GM23248 (cell line): Measurements from ENCODE around the gene CALD1.

Experiments
- EZH2 ChIP-seq: fragments of 200-600 bp; sonication (generic); IDR thresholded peaks from 2 replicates; pipeline ENCODE4 v1.6.1; 2018; ENCODE audit warnings: antibody characterized with exemption, mild to moderate bottlenecking; ENCODE audit not compliant: insufficient read depth, poor library complexity, severe bottlenecking
- EZH2phosphoT487 ChIP-seq: fragments of 200-600 bp; sonication (generic); IDR thresholded peaks from 2 replicates; pipeline ENCODE4 v1.6.1; 2018; ENCODE audit warnings: antibody characterized with exemption, moderate library complexity, mild to moderate bottlenecking, low read depth; ENCODE audit not compliant: insufficient read depth

- TF ChIP-seq EZH2phosphoT487 (no peak), EZH2 (no peak)
Measured at GRCh38 chr7:134789967-134790685, 10.7 kb downstream of the CALD1 start.
